HuH-7 (cell line): ENCODE data around the gene ATP4B.

Source experiments
- DNase-seq: peaks from one replicate; pipeline ENCODE4 v3.0.0; 2011; ENCODE audit warnings: low spot score

Gene ATP4B

DNA sequence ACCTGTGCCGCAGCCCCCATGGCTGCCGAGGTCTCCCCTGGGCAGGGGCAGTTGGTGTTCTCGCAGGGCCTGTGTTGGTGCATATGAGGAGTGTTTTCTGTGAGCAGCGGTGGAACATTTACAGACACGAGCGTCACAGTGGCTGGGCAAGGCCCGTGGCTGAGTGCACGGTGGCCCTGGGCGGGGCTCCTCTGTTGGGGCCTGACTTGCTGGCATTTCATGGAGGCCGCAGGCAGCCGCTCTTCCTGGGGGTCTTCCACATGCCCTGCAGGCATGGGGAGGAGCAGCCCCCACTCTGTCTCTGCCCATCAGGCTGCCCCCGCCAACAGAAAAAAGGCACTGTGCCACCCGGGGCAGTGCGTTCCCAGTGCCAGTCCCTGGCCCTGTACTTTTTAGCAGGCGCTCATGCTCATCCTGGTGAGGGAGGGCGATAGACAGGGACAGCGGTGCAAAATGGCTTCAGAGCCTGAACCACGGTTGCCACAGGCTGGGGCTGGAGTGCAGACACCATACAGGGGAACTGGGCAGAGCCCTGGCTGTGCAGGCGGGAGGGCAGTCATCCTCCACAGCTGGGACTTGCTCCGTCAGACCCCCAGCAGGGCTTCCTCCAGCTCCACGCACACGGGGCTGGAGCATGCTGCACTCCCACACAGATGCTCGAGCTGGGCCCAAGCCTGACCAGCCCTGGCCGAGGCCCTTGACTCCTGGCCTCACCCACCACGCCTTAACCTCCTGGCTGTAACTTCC is 49.9 kb downstream of the ATP4B start:
- DNase-seq: no peak

DNA sequence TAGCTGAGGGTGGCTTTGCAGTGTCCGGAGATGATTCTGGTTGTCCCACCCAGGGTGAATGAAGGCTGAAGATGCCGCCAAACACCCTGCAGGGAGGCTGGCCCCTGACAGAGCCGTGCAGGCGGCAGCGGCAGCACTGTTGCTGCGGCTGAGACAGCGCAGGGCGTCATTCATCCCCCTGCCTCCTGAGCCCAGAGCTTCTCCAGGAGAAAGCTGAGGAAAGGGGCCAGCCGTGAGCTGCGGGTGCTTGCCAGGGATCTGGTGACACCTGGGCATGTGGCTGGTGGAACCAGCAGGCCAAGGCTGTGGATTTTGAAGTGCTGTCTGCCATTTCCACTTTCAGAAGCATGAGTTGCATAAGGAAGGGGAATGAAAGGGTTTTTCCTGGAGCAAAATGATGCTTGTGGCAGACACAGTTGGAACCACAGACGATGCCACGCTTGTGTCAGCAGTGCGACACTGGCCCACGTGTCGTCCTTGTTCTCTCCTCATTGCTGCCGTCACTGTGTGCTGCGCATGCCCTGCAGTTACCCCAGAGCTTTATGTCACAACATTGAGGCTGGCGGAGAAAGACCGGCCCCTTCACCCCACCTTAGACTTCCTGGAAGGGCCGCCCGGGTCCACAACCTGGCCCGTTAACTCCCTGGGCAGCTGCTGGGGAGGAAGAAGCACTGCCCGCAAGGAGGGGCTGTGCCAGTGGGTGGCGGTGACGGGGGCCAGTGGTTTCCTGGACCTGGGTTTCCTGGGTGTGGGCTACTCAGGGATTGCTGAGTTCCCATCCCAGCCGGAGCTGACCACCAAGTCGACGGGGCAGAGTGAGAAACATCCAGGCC is 50.7 kb downstream of the ATP4B start:
- no peak for DNase-seq

DNA sequence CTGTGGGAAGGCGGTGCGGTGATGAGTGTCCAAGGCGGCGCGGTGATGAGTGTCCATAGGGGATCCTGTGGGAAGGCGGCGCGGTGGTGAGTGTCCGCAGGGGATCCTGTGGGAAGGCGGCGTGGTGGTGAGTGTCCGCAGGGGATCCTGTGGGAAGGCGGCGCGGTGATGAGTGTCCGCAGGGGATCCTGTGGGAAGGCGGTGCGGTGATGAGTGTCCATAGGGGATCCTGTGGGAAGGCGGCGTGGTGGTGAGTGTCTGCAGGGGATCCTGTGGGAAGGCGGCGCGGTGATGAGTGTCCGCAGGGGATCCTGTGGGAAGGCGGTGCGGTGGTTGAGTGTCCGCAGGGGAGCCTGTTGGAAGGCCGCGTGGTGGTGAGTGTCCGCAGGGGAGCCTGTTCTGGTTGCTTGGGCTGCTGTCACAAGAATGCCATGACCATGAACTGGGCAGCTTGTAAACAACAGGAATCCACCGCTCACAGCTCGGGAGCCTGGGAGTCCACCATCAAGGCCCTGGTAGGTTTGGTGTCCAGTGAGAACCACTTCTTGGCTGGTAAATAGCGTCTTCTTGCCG is 52.0 kb downstream of the ATP4B start:
- no peak for DNase-seq

DNA sequence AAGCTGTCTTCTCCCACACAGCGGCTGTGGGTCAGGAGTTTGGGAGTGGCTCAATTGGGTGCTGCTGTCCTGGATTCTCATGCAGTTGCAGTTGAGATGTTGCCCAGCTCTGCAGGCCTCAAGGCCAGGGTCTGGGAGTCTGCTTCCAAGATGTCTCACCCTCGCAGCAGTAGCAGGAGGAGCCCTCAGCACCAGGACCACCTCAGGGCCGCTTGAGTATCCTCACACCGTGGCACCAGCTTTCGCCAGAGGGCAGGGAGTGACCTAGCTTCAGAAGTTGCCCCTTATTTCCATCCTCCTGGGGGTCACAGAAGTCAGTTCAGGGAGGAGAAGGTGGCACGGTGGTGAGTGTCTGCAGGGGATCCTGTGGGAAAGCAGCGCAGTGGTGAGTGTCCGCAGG is 52.5 kb downstream of the ATP4B start:
- no peak for DNase-seq

DNA sequence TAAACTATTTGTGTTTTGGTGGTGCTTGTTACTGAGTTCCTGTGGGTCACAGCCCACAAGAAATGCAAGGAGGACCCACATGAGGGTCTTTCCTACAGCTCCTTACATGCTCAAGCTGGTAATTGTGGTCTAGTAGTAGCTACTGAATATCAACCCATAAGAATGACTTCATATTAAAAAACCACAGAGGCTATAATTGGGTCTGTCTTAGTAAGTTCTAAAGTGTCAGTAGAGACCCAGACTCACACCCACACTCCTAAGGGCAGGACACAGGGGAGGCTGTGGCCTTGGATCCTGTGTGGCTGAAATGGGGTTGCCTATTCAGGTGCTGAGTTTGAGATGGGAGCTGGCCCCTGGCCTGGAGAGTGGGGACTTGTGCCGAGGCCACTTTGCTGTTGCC is 53.8 kb downstream of the ATP4B start:
- no peak for DNase-seq

DNA sequence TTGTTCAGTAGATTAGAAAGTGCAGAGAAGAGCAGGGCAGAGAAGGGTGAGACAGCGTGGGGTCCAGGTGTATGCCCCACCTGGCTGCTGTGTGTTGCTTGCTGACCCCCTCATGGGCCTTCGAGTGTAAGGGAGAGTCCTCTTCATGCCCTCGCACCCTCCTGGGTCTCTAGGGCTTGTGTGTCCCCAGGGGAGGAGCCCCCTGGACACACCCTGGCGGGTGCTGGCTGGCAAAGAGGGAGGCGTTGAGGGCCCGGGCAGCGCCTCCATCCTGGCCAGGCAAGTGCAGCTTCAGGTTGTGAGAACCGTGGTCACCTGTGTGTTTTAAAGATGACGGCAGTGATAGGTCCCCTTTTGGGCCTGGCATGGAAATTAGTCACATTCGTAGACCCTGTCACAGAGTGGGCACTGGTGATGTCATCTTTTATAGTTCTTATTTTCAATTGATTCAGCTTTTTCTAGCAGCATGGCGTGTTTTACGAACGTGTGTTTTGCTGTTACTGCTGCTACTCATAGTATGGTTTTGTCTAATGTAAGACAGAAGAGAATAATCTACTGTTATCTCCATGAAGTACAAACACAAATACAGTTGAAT is 54.8 kb downstream of the ATP4B start:
- no peak for DNase-seq

DNA sequence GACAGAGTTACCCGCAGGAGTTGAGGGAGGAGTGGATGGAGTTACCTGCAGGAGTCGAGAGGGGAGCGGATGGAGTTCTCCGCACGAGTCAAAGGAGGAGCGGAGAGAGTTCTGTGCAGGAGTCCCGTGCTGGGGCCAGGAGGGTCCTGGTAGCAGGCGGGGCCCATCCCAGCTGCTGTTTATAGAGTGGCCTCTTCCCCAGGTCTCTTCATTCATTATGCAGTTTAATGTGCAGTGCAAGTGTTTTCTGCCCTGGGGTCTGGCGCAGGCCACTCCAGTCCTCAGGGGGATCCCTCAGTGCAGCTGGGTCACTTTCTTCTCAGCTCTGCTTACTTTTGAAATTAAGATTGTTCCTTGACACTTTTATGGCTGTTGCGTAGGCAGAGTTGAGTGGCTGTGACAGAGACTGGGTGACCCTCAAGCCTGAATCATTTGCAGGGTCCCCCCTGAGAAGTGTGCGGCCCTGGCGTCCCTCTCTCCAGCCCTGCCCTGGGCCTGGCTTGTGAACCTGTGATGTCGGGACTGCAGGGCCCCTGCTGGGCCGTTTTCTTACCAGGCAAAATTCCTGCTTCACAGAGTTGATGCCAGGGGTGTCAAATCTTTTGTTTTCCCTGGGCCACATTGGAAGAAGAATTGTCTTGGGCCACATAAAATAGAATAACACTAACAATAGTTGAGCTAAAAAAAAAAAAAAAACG is 55.6 kb downstream of the ATP4B start:
- DNase-seq: no peak

DNA sequence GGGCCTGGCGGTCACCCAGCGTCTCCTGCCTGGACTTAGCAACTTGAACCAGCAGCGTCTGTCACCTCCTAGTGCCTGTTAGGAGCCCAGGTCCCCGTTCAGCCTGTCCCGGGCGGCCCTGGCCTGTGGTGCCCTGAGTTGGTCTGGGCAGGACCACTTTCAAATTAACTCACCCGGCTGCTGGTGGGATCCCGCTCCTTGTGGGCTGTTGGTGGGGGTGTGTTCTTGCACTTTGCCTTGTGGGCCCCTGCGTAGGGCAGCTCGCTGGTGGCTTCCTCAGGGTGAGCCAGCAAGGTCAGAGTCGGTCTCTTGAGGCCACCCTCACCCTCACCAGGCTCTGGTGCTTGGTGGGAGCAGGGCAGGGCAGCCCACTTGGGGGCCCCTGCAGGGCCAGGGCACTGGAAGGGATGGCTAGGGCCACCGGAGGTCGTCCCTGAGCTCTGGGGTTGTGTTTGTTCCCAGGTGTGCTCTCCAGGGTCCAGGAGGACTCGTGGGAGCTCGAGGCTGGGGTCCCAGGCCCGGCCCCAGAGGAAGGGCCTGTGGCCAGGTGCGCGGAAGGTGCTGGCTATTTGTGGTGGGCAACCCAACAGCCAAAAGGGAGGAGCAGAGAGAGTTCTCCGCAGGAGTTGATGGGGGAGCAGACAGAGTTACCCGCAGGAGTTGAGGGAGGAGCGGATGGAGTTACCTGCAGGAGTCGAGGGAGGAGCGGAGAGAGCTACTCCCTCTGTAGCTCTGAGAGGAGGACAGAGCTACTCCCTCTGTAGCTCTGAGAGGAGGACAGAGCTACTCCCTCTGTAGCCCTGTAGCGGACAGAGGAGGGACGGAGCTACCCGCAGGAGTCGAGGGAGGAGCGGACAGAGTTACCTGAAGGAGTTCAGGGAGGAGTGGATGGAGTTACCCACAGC is 56.6 kb downstream of the ATP4B start:
- DNase-seq: no peak

DNA sequence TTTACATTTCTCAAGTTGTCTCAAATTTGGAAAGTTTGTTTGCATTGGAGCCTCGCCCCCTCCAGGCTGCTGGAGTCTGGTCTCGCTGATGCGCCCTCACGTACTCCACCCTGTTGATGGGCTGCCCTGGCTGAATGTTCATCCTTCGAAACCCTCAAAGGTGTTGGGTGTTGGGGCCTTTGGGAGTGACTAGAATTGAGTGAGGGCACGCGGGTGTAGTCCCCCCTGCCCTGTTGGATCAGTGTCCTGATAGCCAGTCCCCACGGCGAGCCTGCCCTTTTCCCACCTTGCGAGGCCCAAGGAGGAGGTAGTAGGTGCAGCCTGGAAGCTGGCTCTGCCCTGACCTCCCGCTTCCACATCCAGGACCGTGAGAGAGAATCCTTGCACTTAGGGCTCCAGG is 58.6 kb downstream of the ATP4B start:
- no peak for DNase-seq
